Endothelial cell of umbilical vein (primary cell): ENCODE data around the gene LOXL3. TPM values are rescaled to one million over a fixed set of nuclear protein-coding genes. Genes with fewer than 3 reads are reported as not detected.

Source experiments
- BruUV-seq: library from RNA; stranded (reverse); fragments of 400-500 nt; replicated peaks from 2 replicates; lab custom pipeline; 2021; lab: Mats Ljungman, UMichigan
- CTCF ChIA-PET: fragments of 300-600, 350-600 bp; sonication (Branson Sonifier 250); formaldehyde crosslinking; loops from one replicate; lab custom pipeline; 2021; ENCODE audit warnings: antibody characterized with exemption, inconsistent platforms; lab: Charles Lee
- POLR2A ChIA-PET: fragments of 300-600, 350-600 bp; sonication (Branson Sonifier 250); formaldehyde crosslinking; loops from one replicate; lab custom pipeline; 2021; ENCODE audit warnings: antibody characterized with exemption, inconsistent platforms; lab: Charles Lee
- DNase-seq: peaks from one replicate; pipeline ENCODE4 v3.0.0-alpha.2; 2011; ENCODE audit warnings: low read depth, low spot score
- FAIRE-seq: peaks from 2 replicates; lab custom pipeline; 2011; peaks lifted over from hg19 to GRCh38; lab: Jason Lieb, UNC
- H2AFZ ChIP-seq: 2 replicates; pipeline ENCODE4 v1.6.0; 2012; ENCODE audit warnings: low read depth, low read length, control low read depth, inconsistent platforms
- H3K27ac ChIP-seq: 2 replicates; pipeline ENCODE4 v1.5.1; 2011; ENCODE audit warnings: low read depth, mild to moderate bottlenecking, control low read depth, low read length, moderate library complexity; ENCODE audit not compliant: insufficient read depth
- H3K27me3 ChIP-seq, 2 experiments: 2 replicates each; pipeline versions ENCODE4 v1.6.0 to v1.6.1; 2011; ENCODE audit warnings: low read length in 2 of 2, mixed read lengths in 1 of 2; ENCODE audit not compliant: control insufficient read depth in 2 of 2, insufficient read depth in 2 of 2
- H3K36me3 ChIP-seq, 2 experiments: 2 replicates in 1 of 2; 3 replicates in 1 of 2; pipeline ENCODE4 v1.5.1; 2011; ENCODE audit warnings: low read length in 2 of 2, mild to moderate bottlenecking in 1 of 2, moderate library complexity in 1 of 2; ENCODE audit not compliant: control insufficient read depth in 2 of 2, insufficient read depth in 2 of 2; ENCODE audit errors: extremely low read depth in 1 of 2
- H3K4me1 ChIP-seq: 3 replicates; pipeline ENCODE4 v1.5.1; 2011; ENCODE audit warnings: mild to moderate bottlenecking, low read length; ENCODE audit not compliant: control insufficient read depth, insufficient read depth; ENCODE audit errors: extremely low read depth
- H3K4me2 ChIP-seq: 2 replicates; pipeline ENCODE4 v1.6.1; 2011; ENCODE audit warnings: low read length, control low read depth, mixed read lengths; ENCODE audit not compliant: insufficient read depth
- H3K4me3 ChIP-seq, 3 experiments: fragments of 200-600 bp in 1 of 3; sonication (generic), shearing (Covaris generic) in 1 of 3; replicated peaks in 1 of 3; 2 replicates each; pipeline ENCODE4 v1.5.1; 2011 to 2016; ENCODE audit warnings: control low read depth in 3 of 3, low read length in 3 of 3, mild to moderate bottlenecking in 2 of 3, inconsistent platforms in 1 of 3, low read depth in 1 of 3, moderate library complexity in 1 of 3; ENCODE audit not compliant: insufficient read depth in 1 of 3
- H3K79me2 ChIP-seq: 2 replicates; pipeline ENCODE4 v1.6.0; 2012; ENCODE audit warnings: low read length, inconsistent platforms; ENCODE audit not compliant: control insufficient read depth, insufficient read depth
- H3K9ac ChIP-seq: replicated peaks from 2 replicates; pipeline ENCODE3; 2011; ENCODE audit warnings: low read length, control low read depth; ENCODE audit not compliant: insufficient read depth; ENCODE audit errors: extremely low read depth
- H3K9me1 ChIP-seq: replicated peaks from 3 replicates; pipeline ENCODE4 v1.6.0; 2011; ENCODE audit warnings: mild to moderate bottlenecking, low read length; ENCODE audit not compliant: control insufficient read depth, insufficient read depth; ENCODE audit errors: extremely low read depth
- H3K9me3 ChIP-seq: replicated peaks from 2 replicates; pipeline ENCODE4 v1.5.1; 2012; ENCODE audit warnings: low read length, inconsistent platforms; ENCODE audit not compliant: control insufficient read depth, insufficient read depth
- H4K20me1 ChIP-seq: replicated peaks from 2 replicates; pipeline ENCODE3; 2011; ENCODE audit warnings: mild to moderate bottlenecking, low read length; ENCODE audit not compliant: control insufficient read depth, insufficient read depth; ENCODE audit errors: extremely low read depth
- EZH2 ChIP-seq: IDR thresholded peaks from 2 replicates; pipeline ENCODE4 v1.6.1; 2012; ENCODE audit warnings: borderline replicate concordance, low read depth, mild to moderate bottlenecking, moderate library complexity, low read length, inconsistent platforms; ENCODE audit not compliant: severe bottlenecking
- FOS ChIP-seq: IDR thresholded peaks from 2 replicates; pipeline ENCODE4 v1.6.1; 2011; ENCODE audit warnings: mild to moderate bottlenecking, low read length, moderate library complexity, borderline replicate concordance; ENCODE audit not compliant: insufficient read depth
- GATA2 ChIP-seq: IDR thresholded peaks from 2 replicates; pipeline ENCODE4 v1.7.0; 2011; ENCODE audit warnings: low read depth, mild to moderate bottlenecking, moderate library complexity, mixed read lengths, low read length; ENCODE audit not compliant: insufficient read length, insufficient read depth
- JUN ChIP-seq: IDR thresholded peaks from 2 replicates; pipeline ENCODE4 v1.6.1; 2011; ENCODE audit warnings: borderline replicate concordance, low read depth; ENCODE audit not compliant: insufficient read length, insufficient read depth
- MYC ChIP-seq: IDR thresholded peaks from one replicate; pipeline ENCODE4 v1.6.1; 2011; ENCODE audit warnings: mild to moderate bottlenecking, low read depth, low read length
- POLR2A ChIP-seq: IDR thresholded peaks from 2 replicates; pipeline ENCODE4 v1.6.1; 2012; ENCODE audit warnings: low read depth, mild to moderate bottlenecking, control low read depth, low read length
- POLR2AphosphoS5 ChIP-seq: IDR thresholded peaks from 2 replicates; pipeline ENCODE4 v1.6.1; 2012; ENCODE audit warnings: low read depth, mild to moderate bottlenecking, control low read depth, low read length, moderate library complexity; ENCODE audit not compliant: insufficient read depth
- dilution Hi-C: fragments of 300-500 bp; cut with MboI; formaldehyde crosslinking; loops from one replicate; pipeline ENCODE4 v1.15.0; 2019; ENCODE audit warnings: low sequenced_read_pairs; ENCODE audit not compliant: extremely low pct_ligation_motif_present
- intact Hi-C: fragments of 100-400 bp; cut with micrococcal nuclease; formaldehyde crosslinking; loops from one replicate; pipeline ENCODE4 v1.10.0; 2022
- polyA plus RNA-seq, 4 experiments: library from polyadenylated mRNA; depleted of rRNA in 3 of 4; stranded (reverse) in 3 of 4; unstranded in 1 of 4; fragments of >200 nt; gene quantifications; 2 replicates each; pipeline versions ENCODE4 v1.2.1 to v1.2.3, GENCODE V29; 2011 to 2012; ENCODE audit warnings: missing spikeins in 1 of 4
- total RNA-seq: library from RNA; stranded (reverse); gene quantifications from 2 replicates; pipeline ENCODE4 v1.2.3, GENCODE V29; 2021
- TF ChIP-seq, protein P1 (sequence below): IDR thresholded peaks from 2 replicates; pipeline ENCODE4 v1.6.1; 2011; ENCODE audit not compliant: insufficient read depth, insufficient read length
- TF ChIP-seq, protein P2 (sequence below), 2 donors: IDR thresholded peaks; 1 replicate in 1 of 2; 2 replicates in 1 of 2; pipeline ENCODE4 v1.5.1; 2011; ENCODE audit warnings: low read length in 2 of 2, mild to moderate bottlenecking in 2 of 2, moderate library complexity in 2 of 2, control low read depth in 1 of 2, inconsistent platforms in 1 of 2, low read depth in 1 of 2; ENCODE audit not compliant: insufficient read depth in 1 of 2; ENCODE audit errors: extremely low read depth in 1 of 2

The LOXL3 gene
- total and polyA plus RNA-seq, 2 donors (not counting 3 experiments of a cell fraction or from before 2014, with no cell fraction given): 0.95 to 1.3 TPM

DNA sequence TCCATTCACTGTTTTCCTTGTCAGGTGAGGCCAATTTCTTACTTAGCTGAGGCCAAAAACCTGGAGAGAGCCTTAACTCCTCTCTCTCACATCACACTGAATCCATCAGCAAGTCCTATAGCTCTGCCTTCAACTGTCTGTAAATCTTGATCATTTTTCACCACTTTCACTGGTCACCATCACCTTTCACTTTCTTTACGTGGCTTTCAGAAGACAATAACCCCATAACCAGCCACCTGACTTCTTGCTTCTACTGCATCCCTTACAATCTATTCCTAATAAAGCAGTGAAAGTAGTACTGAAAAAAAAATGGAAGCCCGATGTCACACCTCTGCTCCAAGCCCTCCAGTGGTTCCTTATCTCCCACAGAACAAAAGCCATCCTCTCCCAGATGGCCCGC lies 7.7 kb downstream of the LOXL3 start:
- POLR2A ChIA-PET: no interaction called here
- H3K9ac ChIP-seq: no peak overlapping the region
- no peaks in the 10 kb centered on the region for H3K9me1 ChIP-seq
- no peaks in the 10 kb centered on the region for H3K36me3 ChIP-seq
- no TSS peak for BruUV-seq
- TF ChIP-seq GATA2 (no peak), MYC (no peak), JUN (no peak), FOS (no peak), POLR2AphosphoS5 (no peak), EZH2 (no peak), POLR2A (no peak)
- TF ChIP-seq, protein P1, sequence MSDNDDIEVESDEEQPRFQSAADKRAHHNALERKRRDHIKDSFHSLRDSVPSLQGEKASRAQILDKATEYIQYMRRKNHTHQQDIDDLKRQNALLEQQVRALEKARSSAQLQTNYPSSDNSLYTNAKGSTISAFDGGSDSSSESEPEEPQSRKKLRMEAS: no peak
- TF ChIP-seq, protein P2, sequence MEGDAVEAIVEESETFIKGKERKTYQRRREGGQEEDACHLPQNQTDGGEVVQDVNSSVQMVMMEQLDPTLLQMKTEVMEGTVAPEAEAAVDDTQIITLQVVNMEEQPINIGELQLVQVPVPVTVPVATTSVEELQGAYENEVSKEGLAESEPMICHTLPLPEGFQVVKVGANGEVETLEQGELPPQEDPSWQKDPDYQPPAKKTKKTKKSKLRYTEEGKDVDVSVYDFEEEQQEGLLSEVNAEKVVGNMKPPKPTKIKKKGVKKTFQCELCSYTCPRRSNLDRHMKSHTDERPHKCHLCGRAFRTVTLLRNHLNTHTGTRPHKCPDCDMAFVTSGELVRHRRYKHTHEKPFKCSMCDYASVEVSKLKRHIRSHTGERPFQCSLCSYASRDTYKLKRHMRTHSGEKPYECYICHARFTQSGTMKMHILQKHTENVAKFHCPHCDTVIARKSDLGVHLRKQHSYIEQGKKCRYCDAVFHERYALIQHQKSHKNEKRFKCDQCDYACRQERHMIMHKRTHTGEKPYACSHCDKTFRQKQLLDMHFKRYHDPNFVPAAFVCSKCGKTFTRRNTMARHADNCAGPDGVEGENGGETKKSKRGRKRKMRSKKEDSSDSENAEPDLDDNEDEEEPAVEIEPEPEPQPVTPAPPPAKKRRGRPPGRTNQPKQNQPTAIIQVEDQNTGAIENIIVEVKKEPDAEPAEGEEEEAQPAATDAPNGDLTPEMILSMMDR (IDR thresholded peaks at IDR 0.05; ENCODE audit: extremely low read depth in 1 of 2, insufficient read depth in 1 of 2, low read depth in 1 of 2, low read length in 2 of 2): no peak
- FAIRE-seq (no peak), DNase-seq (no peak)
- no peaks in the 10 kb centered on the region for H4K20me1 ChIP-seq
- CTCF ChIA-PET: interaction anchor here (3.3 kb wide), 1 partner anchor 13 kb away, joined by 15 read pairs; no protein-coding TSS in a partner anchor
- dilution Hi-C loops: no loop called here
- H3K4me1 ChIP-seq: peaks cover 14% of the 10 kb centered on the region
- no peaks in the 10 kb centered on the region for H3K79me2 ChIP-seq
- no peak overlapping the region for H3K4me2 ChIP-seq
- no peak overlapping the region for H3K27ac ChIP-seq
- no peaks in the 10 kb centered on the region for H3K9me3 ChIP-seq
- no peak overlapping the region for H3K4me3 ChIP-seq
- intact Hi-C loops: no loop called here
- H2AFZ ChIP-seq: no peak overlapping the region
- H3K27me3 ChIP-seq: peaks cover 15 to 26% of the 10 kb centered on the region in 2 experiments
